IMR-90 (cell line): ENCODE measurements around the gene URAD. TPM values are rescaled to one million over a fixed set of nuclear protein-coding genes. Genes with fewer than 3 reads are reported as not detected.

Experiments
- ATAC-seq: fragments of 200-7000 bp; cut with Tn5 transposase; 2 replicates; pipeline ENCODE4 v1.9.1; 2020; ENCODE audit warnings: low read depth, mild to moderate bottlenecking, moderate library complexity
- BruUV-seq: library from RNA; stranded (reverse); fragments of 400-500 nt; replicated peaks from 2 replicates; lab custom pipeline; 2021; lab: Mats Ljungman, UMichigan
- CTCF ChIA-PET: fragments of 300-600 bp; formaldehyde crosslinking; extraction: SDS; loops from one replicate; lab custom pipeline; 2021; ENCODE audit warnings: antibody characterized with exemption; lab: Yijun Ruan, JAX
- POLR2A ChIA-PET: fragments of 300-600 bp; sonication (Branson Sonifier 250); formaldehyde crosslinking; loops from one replicate; lab custom pipeline; 2022; ENCODE audit warnings: antibody characterized with exemption; ENCODE audit not compliant: unreplicated experiment; lab: Charles Lee
- DNase-seq: peaks from one replicate; pipeline ENCODE4 v3.0.0; 2013
- H2AFZ ChIP-seq: replicated peaks from 2 replicates; pipeline ENCODE3; 2013; ENCODE audit warnings: low read length, mild to moderate bottlenecking; ENCODE audit not compliant: poor library complexity
- H2AK5ac ChIP-seq: 2 replicates; pipeline ENCODE4 v1.6.1; 2013; ENCODE audit warnings: low read depth, low read length, inconsistent platforms
- H2AK9ac ChIP-seq: replicated peaks from 2 replicates; pipeline ENCODE3; 2013; ENCODE audit warnings: mild to moderate bottlenecking, low read depth, low read length, moderate library complexity; ENCODE audit not compliant: poor library complexity
- H2BK120ac ChIP-seq: 2 replicates; pipeline ENCODE4 v1.6.1; 2013; ENCODE audit warnings: low read depth, low read length, inconsistent platforms
- H2BK15ac ChIP-seq: 3 replicates; pipeline ENCODE4 v1.6.1; 2013; ENCODE audit warnings: low read depth, low read length, inconsistent platforms
- H2BK20ac ChIP-seq: 2 replicates; pipeline ENCODE4 v1.6.1; 2013; ENCODE audit warnings: low read depth, mild to moderate bottlenecking, inconsistent platforms, low read length, moderate library complexity
- H2BK5ac ChIP-seq: 2 replicates; pipeline ENCODE4 v1.6.1; 2013; ENCODE audit warnings: mild to moderate bottlenecking, low read depth, low read length, inconsistent platforms; ENCODE audit not compliant: poor library complexity, severe bottlenecking
- H3K14ac ChIP-seq: replicated peaks from 2 replicates; pipeline ENCODE4 v1.6.1; 2013; ENCODE audit warnings: low read depth, low read length, inconsistent platforms
- H3K18ac ChIP-seq: 2 replicates; pipeline ENCODE4 v1.6.1; 2013; ENCODE audit warnings: low read depth, low read length, control low read depth
- H3K23ac ChIP-seq: 2 replicates; pipeline ENCODE4 v1.6.1; 2013; ENCODE audit warnings: low read depth, low read length, inconsistent platforms
- H3K27ac ChIP-seq: 2 replicates; pipeline ENCODE4 v1.5.1; 2013; ENCODE audit warnings: mild to moderate bottlenecking, control low read depth, low read length; ENCODE audit not compliant: insufficient read depth
- H3K27me3 ChIP-seq: 2 replicates; pipeline ENCODE4 v1.6.1; 2013; ENCODE audit warnings: low read length; ENCODE audit not compliant: control insufficient read depth, insufficient read depth
- H3K36me3 ChIP-seq: 2 replicates; pipeline ENCODE4 v1.6.1; 2013; ENCODE audit warnings: low read length, mixed read lengths; ENCODE audit not compliant: control insufficient read depth, insufficient read depth
- H3K4ac ChIP-seq: 2 replicates; pipeline ENCODE4 v1.6.1; 2013; ENCODE audit warnings: low read depth, low read length, inconsistent platforms
- H3K4me1 ChIP-seq: 2 replicates; pipeline ENCODE4 v1.6.1; 2013; ENCODE audit warnings: low read length, mixed read lengths; ENCODE audit not compliant: control insufficient read depth, insufficient read depth
- H3K4me2 ChIP-seq: 2 replicates; pipeline ENCODE4 v1.6.1; 2013; ENCODE audit warnings: low read depth, mild to moderate bottlenecking, control low read depth, low read length, moderate library complexity
- H3K4me3 ChIP-seq: 2 replicates; pipeline ENCODE4 v1.5.1; 2013; ENCODE audit warnings: low read depth, mild to moderate bottlenecking, control low read depth, low read length, moderate library complexity; ENCODE audit not compliant: insufficient read depth
- H3K56ac ChIP-seq: 2 replicates; pipeline ENCODE4 v1.6.1; 2013; ENCODE audit warnings: low read length, inconsistent platforms; ENCODE audit not compliant: insufficient read depth; ENCODE audit errors: extremely low read depth
- H3K79me1 ChIP-seq, 2 experiments: 2 replicates each; pipeline ENCODE4 v1.6.1; 2013; ENCODE audit warnings: low read length in 2 of 2, inconsistent platforms in 1 of 2, low read depth in 1 of 2
- H3K9ac ChIP-seq: 2 replicates; pipeline ENCODE4 v1.6.1; 2013; ENCODE audit warnings: low read depth, low read length, control low read depth
- H3K9me1 ChIP-seq: 2 replicates; pipeline ENCODE4 v1.6.1; 2013; ENCODE audit warnings: low read length, inconsistent platforms; ENCODE audit not compliant: insufficient read depth
- H3K9me3 ChIP-seq: 2 replicates; pipeline ENCODE4 v1.6.1; 2013; ENCODE audit warnings: low read length; ENCODE audit not compliant: control insufficient read depth, insufficient read depth
- H4K20me1 ChIP-seq: 2 replicates; pipeline ENCODE4 v1.6.1; 2013; ENCODE audit warnings: low read length, inconsistent platforms; ENCODE audit not compliant: insufficient read depth
- H4K5ac ChIP-seq: 2 replicates; pipeline ENCODE4 v1.6.1; 2013; ENCODE audit warnings: mild to moderate bottlenecking, low read depth, low read length, control low read depth
- H4K8ac ChIP-seq, 2 experiments: 2 replicates each; pipeline ENCODE4 v1.6.1; 2013; ENCODE audit warnings: low read depth in 2 of 2, low read length in 2 of 2, control low read depth in 1 of 2, inconsistent platforms in 1 of 2
- H4K91ac ChIP-seq: 2 replicates; pipeline ENCODE4 v1.6.1; 2013; ENCODE audit warnings: low read depth, low read length, inconsistent platforms; ENCODE audit not compliant: insufficient read depth
- BHLHE40 ChIP-seq: fragments of 150-350 bp; IDR thresholded peaks from 2 replicates; pipeline ENCODE4 v1.6.1; 2016; ENCODE audit warnings: mild to moderate bottlenecking, low read depth, low read length
- CEBPB ChIP-seq: IDR thresholded peaks from 2 replicates; pipeline ENCODE4 v1.6.1; 2012; ENCODE audit warnings: low read depth, low read length, improper control_type of control experiment
- CHD1 ChIP-seq: IDR thresholded peaks from 2 replicates; pipeline ENCODE4 v1.6.1; 2012; ENCODE audit warnings: low read depth, low read length, improper control_type of control experiment
- MAFK ChIP-seq: IDR thresholded peaks from 2 replicates; pipeline ENCODE4 v1.6.1; 2012; ENCODE audit warnings: low read depth, low read length, improper control_type of control experiment
- MAZ ChIP-seq: IDR thresholded peaks from 2 replicates; pipeline ENCODE4 v1.6.1; 2012; ENCODE audit warnings: low read depth, mild to moderate bottlenecking, low read length, improper control_type of control experiment, moderate library complexity, borderline replicate concordance
- MXI1 ChIP-seq: IDR thresholded peaks from 2 replicates; pipeline ENCODE4 v1.6.1; 2012; ENCODE audit warnings: low read depth, mild to moderate bottlenecking, low read length, moderate library complexity, borderline replicate concordance
- NFE2L2 ChIP-seq: fragments of 150-350 bp; IDR thresholded peaks from 2 replicates; pipeline ENCODE4 v1.6.1; 2016; ENCODE audit warnings: low read depth, mild to moderate bottlenecking, low read length
- POLR2A ChIP-seq: IDR thresholded peaks from 2 replicates; pipeline ENCODE4 v1.6.1; 2012; ENCODE audit warnings: mild to moderate bottlenecking, low read depth, low read length
- RAD21 ChIP-seq: IDR thresholded peaks from 2 replicates; pipeline ENCODE4 v1.6.1; 2012; ENCODE audit warnings: low read length, improper control_type of control experiment
- RCOR1 ChIP-seq: IDR thresholded peaks from 2 replicates; pipeline ENCODE4 v1.6.1; 2012; ENCODE audit warnings: mild to moderate bottlenecking, low read length, improper control_type of control experiment; ENCODE audit not compliant: insufficient replicate concordance
- RFX5 ChIP-seq: IDR thresholded peaks from 2 replicates; pipeline ENCODE4 v1.8.0; 2012; ENCODE audit warnings: low read depth, mild to moderate bottlenecking, low read length, moderate library complexity
- SMC3 ChIP-seq: fragments of 150-350 bp; IDR thresholded peaks from 2 replicates; pipeline ENCODE4 v1.6.1; 2016; ENCODE audit warnings: low read depth, mild to moderate bottlenecking, antibody characterized with exemption, low read length, moderate library complexity
- WGBS, 2 experiments: methylation state at CpG; one replicate each; pipeline versions ENCODE4 v1.1.5 to v1.1.7; 2013; ENCODE audit warnings: missing lambda C conversion rate in 2 of 2; ENCODE audit not compliant: insufficient read length in 1 of 2; ENCODE audit errors: extremely low coverage in 2 of 2; 5-methylcytosine and 5-hydroxymethylcytosine counted together
- dilution Hi-C: fragments of 300-500 bp; cut with HindIII; formaldehyde crosslinking; loops from one replicate; pipeline ENCODE4 v1.14.3; 2018; ENCODE audit warnings: low sequenced_read_pairs; ENCODE audit not compliant: unreplicated experiment
- in situ Hi-C: fragments of 300-500 bp; cut with MboI; formaldehyde crosslinking; loops from 3 replicates; pipeline ENCODE4 v1.14.3; 2019; ENCODE audit warnings: low sequenced_read_pairs, inconsistent platforms, mixed read lengths
- intact Hi-C: fragments of 100-400 bp; cut with micrococcal nuclease; formaldehyde crosslinking; loops from 2 replicates; pipeline ENCODE4 v1.10.0; 2022
- polyA plus RNA-seq, 3 experiments: library from polyadenylated mRNA; depleted of rRNA; stranded (reverse); fragments of >200 nt; gene quantifications; 2 replicates each; pipeline ENCODE4 v1.2.3, GENCODE V29; 2012; ENCODE audit warnings: low replicate concordance in 1 of 3
- total RNA-seq: library from RNA; depleted of rRNA; stranded (reverse); fragments of >200 nt; gene quantifications from 2 replicates; pipeline ENCODE4 v1.2.3, GENCODE V29; 2012
- TF ChIP-seq, protein P1 (sequence below): conservative IDR thresholded peaks from 2 replicates; pipeline ENCODE4 v1.5.1; 2012; ENCODE audit warnings: mild to moderate bottlenecking, low read depth, low read length, improper control_type of control experiment
- TF ChIP-seq, protein P2 (sequence below): fragments of 150-350 bp; IDR thresholded peaks from 2 replicates; pipeline ENCODE4 v1.6.1; 2016; ENCODE audit warnings: low read depth, mild to moderate bottlenecking, low read length, moderate library complexity, borderline replicate concordance

The URAD gene
- total and polyA plus RNA-seq, 2 of the 4 experiments (the other 2 are of a cell fraction) = not detected

DNA sequence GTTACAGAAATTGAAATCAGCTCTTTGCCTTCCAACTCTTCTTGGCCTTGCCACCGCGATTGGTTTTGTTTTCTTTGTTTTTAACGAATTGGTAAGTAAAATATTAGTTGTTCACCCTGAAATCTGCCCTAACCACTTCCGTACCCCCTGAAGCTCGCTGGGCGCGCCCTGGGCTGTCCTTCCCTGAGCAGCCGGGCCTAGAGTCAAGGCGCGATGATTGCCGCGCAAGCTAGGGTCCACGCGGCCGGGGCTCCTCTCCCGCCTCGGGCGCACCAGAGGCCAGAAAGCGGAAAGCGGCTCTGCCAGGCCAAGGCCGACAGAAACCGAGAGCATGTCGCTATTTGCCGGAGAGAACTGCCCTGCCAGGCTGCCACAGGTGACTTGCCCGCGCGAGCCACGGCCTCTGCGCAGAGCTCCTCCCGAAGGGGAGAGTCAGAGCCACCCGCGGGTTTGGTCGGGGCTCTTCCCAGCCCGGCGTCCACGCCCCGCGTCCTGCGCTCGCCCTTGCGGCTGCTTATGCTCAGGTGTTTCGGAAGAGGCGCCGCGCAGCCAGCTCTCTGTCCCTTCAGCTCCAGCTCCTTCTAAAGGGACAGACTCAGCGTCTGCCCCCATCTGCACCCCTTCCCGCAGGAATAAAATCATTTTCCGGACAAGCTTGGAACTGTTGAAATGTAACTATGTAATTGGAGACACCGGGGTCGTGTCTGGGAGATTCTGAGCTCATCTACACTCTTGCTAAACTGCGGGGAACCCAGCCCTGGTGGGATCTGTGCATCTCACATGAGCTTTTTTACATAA lies 12.7 kb downstream of the URAD start:
- peaks cover 95% of the 10 kb centered on the region for H3K27me3 ChIP-seq
- no peak overlapping the region for H4K5ac ChIP-seq
- H4K91ac ChIP-seq = no peak overlapping the region
- no peak overlapping the region for H2BK120ac ChIP-seq
- no peak overlapping the region for H3K27ac ChIP-seq
- DNase-seq (no peak), ATAC-seq (no peak)
- no peak overlapping the region for H3K4me3 ChIP-seq
- no peak overlapping the region for H2AK5ac ChIP-seq
- no peaks in the 10 kb centered on the region; the same call in 1 of the 2 replicates for H3K4me1 ChIP-seq
- intact Hi-C loops = no loop called here
- CTCF ChIA-PET = interaction anchor here (0.8 to 1.6 kb wide), 2 partner anchors 13 to 22 kb away, joined by 3 read pairs; no protein-coding TSS in a partner anchor
- H3K9me3 ChIP-seq = peaks cover 3% of the 10 kb centered on the region; the same call in 1 of the 2 replicates
- H3K9ac ChIP-seq = no peak overlapping the region
- no peaks in the 10 kb centered on the region; the same call in 1 of the 2 replicates for H4K20me1 ChIP-seq
- no peak overlapping the region for H3K4me2 ChIP-seq
- H3K14ac ChIP-seq = no peak overlapping the region
- H3K56ac ChIP-seq = no peak overlapping the region
- no peak overlapping the region for H2BK20ac ChIP-seq
- no peak overlapping the region for H3K4ac ChIP-seq
- H3K23ac ChIP-seq = no peak overlapping the region
- no peaks in the 10 kb centered on the region for H3K79me1 ChIP-seq
- no peak overlapping the region for H4K8ac ChIP-seq
- POLR2A ChIA-PET = no interaction called here
- H2BK15ac ChIP-seq = no peak overlapping the region
- H3K36me3 ChIP-seq = no peaks in the 10 kb centered on the region
- WGBS, 2 experiments = 3% methylated on average over 20 of the region's 51 CpGs; no CpG with 5 or more reads in 1 of the 2 experiments
- H2AFZ ChIP-seq = no peak overlapping the region
- H2AK9ac ChIP-seq = no peak overlapping the region
- H2BK5ac ChIP-seq = no peak overlapping the region
- dilution Hi-C loops = no loop called here
- no TSS peak for BruUV-seq
- no peak overlapping the region for H3K18ac ChIP-seq
- H3K9me1 ChIP-seq = no peaks in the 10 kb centered on the region; the same call in 1 of the 2 replicates
- in situ Hi-C loops = loop anchor here (25.0 kb wide), 1 partner anchor 438 kb away; no protein-coding TSS in a partner anchor
- TF ChIP-seq, protein P1, sequence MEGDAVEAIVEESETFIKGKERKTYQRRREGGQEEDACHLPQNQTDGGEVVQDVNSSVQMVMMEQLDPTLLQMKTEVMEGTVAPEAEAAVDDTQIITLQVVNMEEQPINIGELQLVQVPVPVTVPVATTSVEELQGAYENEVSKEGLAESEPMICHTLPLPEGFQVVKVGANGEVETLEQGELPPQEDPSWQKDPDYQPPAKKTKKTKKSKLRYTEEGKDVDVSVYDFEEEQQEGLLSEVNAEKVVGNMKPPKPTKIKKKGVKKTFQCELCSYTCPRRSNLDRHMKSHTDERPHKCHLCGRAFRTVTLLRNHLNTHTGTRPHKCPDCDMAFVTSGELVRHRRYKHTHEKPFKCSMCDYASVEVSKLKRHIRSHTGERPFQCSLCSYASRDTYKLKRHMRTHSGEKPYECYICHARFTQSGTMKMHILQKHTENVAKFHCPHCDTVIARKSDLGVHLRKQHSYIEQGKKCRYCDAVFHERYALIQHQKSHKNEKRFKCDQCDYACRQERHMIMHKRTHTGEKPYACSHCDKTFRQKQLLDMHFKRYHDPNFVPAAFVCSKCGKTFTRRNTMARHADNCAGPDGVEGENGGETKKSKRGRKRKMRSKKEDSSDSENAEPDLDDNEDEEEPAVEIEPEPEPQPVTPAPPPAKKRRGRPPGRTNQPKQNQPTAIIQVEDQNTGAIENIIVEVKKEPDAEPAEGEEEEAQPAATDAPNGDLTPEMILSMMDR = no peak
- TF ChIP-seq POLR2A (no peak), MXI1 (no peak), RCOR1 (no peak), RAD21 (no peak), CEBPB (no peak), MAZ (no peak), MAFK (no peak), SMC3 (no peak), BHLHE40 (no peak), CHD1 (no peak), NFE2L2 (no peak), RFX5 (no peak)
- TF ChIP-seq, protein P2, sequence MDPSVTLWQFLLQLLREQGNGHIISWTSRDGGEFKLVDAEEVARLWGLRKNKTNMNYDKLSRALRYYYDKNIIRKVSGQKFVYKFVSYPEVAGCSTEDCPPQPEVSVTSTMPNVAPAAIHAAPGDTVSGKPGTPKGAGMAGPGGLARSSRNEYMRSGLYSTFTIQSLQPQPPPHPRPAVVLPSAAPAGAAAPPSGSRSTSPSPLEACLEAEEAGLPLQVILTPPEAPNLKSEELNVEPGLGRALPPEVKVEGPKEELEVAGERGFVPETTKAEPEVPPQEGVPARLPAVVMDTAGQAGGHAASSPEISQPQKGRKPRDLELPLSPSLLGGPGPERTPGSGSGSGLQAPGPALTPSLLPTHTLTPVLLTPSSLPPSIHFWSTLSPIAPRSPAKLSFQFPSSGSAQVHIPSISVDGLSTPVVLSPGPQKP = no peak
